Naive thymus-derived CD4-positive, alpha-beta T cell (primary cell): Measurements from ENCODE around the gene SEMA4D. TPM values are rescaled to one million over a fixed set of nuclear protein-coding genes. Genes with fewer than 3 reads are reported as not detected.
A peak's percentile ranks its signal among the peaks of the same experiment; 100 is the strongest.

Experiments
- ATAC-seq: fragments of 150-1000 bp; cut with Tn5 transposase; 2 replicates; pipeline ENCODE4 v1.10.0; 2021; ENCODE audit warnings: mild to moderate bottlenecking, moderate library complexity
- CTCF ChIA-PET: fragments of 350-600 bp; sonication (Branson Sonifier 250); formaldehyde crosslinking; loops from one replicate; lab custom pipeline; 2021; ENCODE audit warnings: antibody characterized with exemption; lab: Charles Lee
- POLR2A ChIA-PET: fragments of 350-600 bp; sonication (Branson Sonifier 250); formaldehyde crosslinking; loops from one replicate; lab custom pipeline; 2021; ENCODE audit warnings: antibody characterized with exemption, inconsistent platforms; lab: Charles Lee
- DNase-seq, 9 donors: peaks; one replicate each; pipeline versions ENCODE4 v3.0.0 to v3.0.0-alpha.2; 2020 to 2022; ENCODE audit warnings: mixed read lengths in 1 of 9
- H3K27ac ChIP-seq: one replicate; pipeline ENCODE4 v1.7.0; 2013; ENCODE audit warnings: mild to moderate bottlenecking, low read depth, low read length, moderate library complexity
- H3K27me3 ChIP-seq, 2 donors: one replicate each; pipeline ENCODE4 v1.7.0; 2013; ENCODE audit warnings: low read length in 2 of 2, mild to moderate bottlenecking in 2 of 2, moderate library complexity in 2 of 2; ENCODE audit not compliant: control insufficient read depth in 2 of 2, insufficient read depth in 2 of 2
- H3K36me3 ChIP-seq, 3 experiments: 1 replicate in 2 of 3; 2 replicates in 1 of 3; pipeline ENCODE4 v1.7.0; 2013; ENCODE audit warnings: low read length in 3 of 3, mild to moderate bottlenecking in 3 of 3, moderate library complexity in 1 of 3; ENCODE audit not compliant: insufficient read depth in 3 of 3, control insufficient read depth in 2 of 3
- H3K4me1 ChIP-seq, 2 donors: one replicate each; pipeline ENCODE4 v1.7.0; 2013; ENCODE audit warnings: low read length in 2 of 2, mild to moderate bottlenecking in 2 of 2, moderate library complexity in 1 of 2; ENCODE audit not compliant: control insufficient read depth in 2 of 2, insufficient read depth in 2 of 2
- H3K4me3 ChIP-seq: 2 replicates; pipeline ENCODE4 v1.7.0; 2013; ENCODE audit warnings: mild to moderate bottlenecking, low read length
- H3K9me3 ChIP-seq, 3 experiments: 1 replicate in 2 of 3; 2 replicates in 1 of 3; pipeline ENCODE4 v1.7.0; 2013; ENCODE audit warnings: low read length in 3 of 3; ENCODE audit not compliant: control insufficient read depth in 2 of 3
- H3K27ac Mint-ChIP-seq, 9 donors: one replicate each; pipeline ENCODE4 v1.8.0; 2020 to 2022; ENCODE audit warnings: mixed read lengths in 9 of 9, mild to moderate bottlenecking in 8 of 9, moderate library complexity in 5 of 9, inconsistent platforms in 2 of 9
- H3K27me3 Mint-ChIP-seq, 5 donors: one replicate each; pipeline ENCODE4 v1.8.0; 2021 to 2022; ENCODE audit warnings: mixed read lengths in 5 of 5, mild to moderate bottlenecking in 1 of 5
- H3K36me3 Mint-ChIP-seq, 5 donors: one replicate each; pipeline ENCODE4 v1.8.0; 2020 to 2022; ENCODE audit warnings: mixed read lengths in 5 of 5, mild to moderate bottlenecking in 3 of 5, inconsistent platforms in 1 of 5
- H3K4me1 Mint-ChIP-seq, 7 donors: one replicate each; pipeline ENCODE4 v1.8.0; 2020 to 2022; ENCODE audit warnings: mixed read lengths in 7 of 7, mild to moderate bottlenecking in 3 of 7, inconsistent platforms in 1 of 7
- H3K4me3 Mint-ChIP-seq, 10 donors: one replicate each; pipeline ENCODE4 v1.8.0; 2020 to 2022; ENCODE audit warnings: mild to moderate bottlenecking in 10 of 10, mixed read lengths in 10 of 10, moderate library complexity in 6 of 10, inconsistent platforms in 2 of 10
- H3K9me3 Mint-ChIP-seq, 11 donors: one replicate each; pipeline ENCODE4 v1.8.0; 2020 to 2022; ENCODE audit warnings: mixed read lengths in 11 of 11, mild to moderate bottlenecking in 4 of 11, inconsistent platforms in 1 of 11, moderate library complexity in 1 of 11
- intact Hi-C, 2 donors: fragments of 100-400 bp; cut with micrococcal nuclease; formaldehyde crosslinking; loops; one replicate each; pipeline ENCODE4 v1.15.1; 2023
- polyA plus RNA-seq, 2 donors: library from polyadenylated mRNA; unstranded; fragments of 300-500 nt; fragmentation: Illumina TruSeq; gene quantifications; one replicate each; pipeline ENCODE4 v1.2.3, GENCODE V29; 2021
- total RNA-seq, 6 experiments: library from RNA in 5 of 6; stranded (reverse) in 5 of 6; gene quantifications; 1 replicate in 5 of 6; 2 replicates in 1 of 6; pipeline ENCODE4 v1.2.3 and lab custom pipeline; 2021 to 2026

Gene SEMA4D
- total and polyA plus RNA-seq, 7 experiments from 2014 or later = 114 to 465 (median 448) TPM

DNA sequence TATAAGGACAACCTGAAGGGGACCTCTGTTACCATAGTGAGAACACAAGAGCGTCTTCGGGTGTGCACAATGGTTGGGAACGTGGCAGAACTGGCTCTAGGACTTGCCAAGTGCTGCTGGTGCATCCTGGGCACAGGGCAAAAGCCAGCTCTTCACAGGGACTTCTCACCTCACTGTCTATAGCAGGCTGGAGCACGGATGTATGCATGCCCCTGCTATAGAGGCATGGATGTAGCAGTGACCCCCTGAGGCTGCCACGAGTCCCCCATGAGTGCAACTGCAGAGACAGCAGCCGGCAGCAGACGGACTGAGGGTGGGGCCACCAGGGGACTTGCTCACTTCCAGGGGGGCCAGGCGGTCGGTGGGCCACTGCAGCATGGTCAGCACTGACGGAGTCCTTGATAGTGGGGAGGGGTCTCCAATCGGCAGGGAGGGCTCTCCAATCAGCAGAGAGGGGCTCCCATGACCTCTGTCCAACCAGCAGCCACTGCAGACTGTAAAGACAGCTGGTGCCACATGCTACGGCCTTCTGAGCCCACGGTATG lies 64.9 kb downstream of the SEMA4D start:
- H3K27ac Mint-ChIP-seq = peak overlapping the region in 8 of 9 donors; percentile 70 to 95 (median 88)

GRCh38 chr9:89431930-89432725 lies 65.8 kb downstream of the SEMA4D start:
- Mint-ChIP-seq H3K4me3 (peak overlapping the region in 7 of 10 donors; percentile 1 to 68 (median 32)), H3K27me3 (no peaks in the 10 kb centered on the region), H3K9me3 (no peaks in the 10 kb centered on the region), H3K27ac (peak overlapping the region; percentile 71 to 95 (median 87)), H3K4me1 (peaks cover 65 to 100% (median 95%) of the 10 kb centered on the region in 7 donors), H3K36me3 (peaks cover 0 to 9% (median 5%) of the 10 kb centered on the region in 5 donors)
- Histone ChIP-seq H3K9me3 (no peaks in the 10 kb centered on the region), H3K27me3 (no peaks in the 10 kb centered on the region), H3K4me3 (no peak overlapping the region), H3K27ac (peak overlapping the region; percentile 44), H3K4me1 (peaks cover 76 to 82% of the 10 kb centered on the region in 2 donors), H3K36me3 (peaks cover 0 to 46% (median 0%) of the 10 kb centered on the region in 3 experiments)
- intact Hi-C loops = no loop called here
- no peak for DNase-seq
- POLR2A ChIA-PET = interaction anchor here (0.9 to 1.4 kb wide), 5 partner anchors 11 to 116 kb away, joined by 3 to 7 read pairs (median 4); no protein-coding TSS in a partner anchor
- CTCF ChIA-PET = interaction anchor here (1.4 to 6.8 kb wide), 3 partner anchors 12 to 116 kb away, joined by 3 to 74 read pairs (median 5); no protein-coding TSS in a partner anchor
- no peak for ATAC-seq

More for the DNA sequence above, 64.9 kb downstream of the SEMA4D start:
- ATAC-seq = no peak
- H3K4me1 Mint-ChIP-seq = peaks cover 68 to 100% (median 95%) of the 10 kb centered on the region in 7 donors
- H3K27ac ChIP-seq = peak overlapping the region; percentile 44
- DNase-seq = no peak
- no peak overlapping the region for H3K4me3 ChIP-seq
- H3K27me3 ChIP-seq = no peaks in the 10 kb centered on the region
- intact Hi-C loops = no loop called here
- peaks cover 0 to 8% (median 5%) of the 10 kb centered on the region in 5 donors for H3K36me3 Mint-ChIP-seq
- peak overlapping the region in 2 of 10 donors; percentile 1 to 10 for H3K4me3 Mint-ChIP-seq
- no peaks in the 10 kb centered on the region for H3K27me3 Mint-ChIP-seq
- peaks cover 74 to 82% of the 10 kb centered on the region in 2 donors for H3K4me1 ChIP-seq
- ChIA-PET CTCF (interaction anchor here (0.9 to 1.4 kb wide), 2 partner anchors 11 to 115 kb away, joined by 3 to 5 read pairs; no protein-coding TSS in a partner anchor), POLR2A (interaction anchor here (1.3 kb wide), 1 partner anchor 115 kb away, joined by 5 read pairs; no protein-coding TSS in a partner anchor)
- peaks cover 0 to 37% (median under 1%) of the 10 kb centered on the region in 3 experiments for H3K36me3 ChIP-seq
- no peaks in the 10 kb centered on the region for H3K9me3 Mint-ChIP-seq
- H3K9me3 ChIP-seq = no peaks in the 10 kb centered on the region

- DNase-seq = no peak
- Histone ChIP-seq H3K36me3 (peaks cover 0 to 50% (median 0%) of the 10 kb centered on the region in 3 experiments), H3K4me1 (peaks cover 76 to 82% of the 10 kb centered on the region in 2 donors), H3K27ac (peak overlapping the region; percentile 40), H3K4me3 (no peak overlapping the region), H3K27me3 (no peaks in the 10 kb centered on the region), H3K9me3 (no peaks in the 10 kb centered on the region)
- Mint-ChIP-seq H3K4me3 (peak overlapping the region in 4 of 10 donors; percentile 5 to 45 (median 26)), H3K36me3 (peaks cover 0 to 17% (median 5%) of the 10 kb centered on the region in 5 donors), H3K27me3 (no peaks in the 10 kb centered on the region), H3K27ac (peak overlapping the region; percentile 62 to 95 (median 87)), H3K9me3 (no peaks in the 10 kb centered on the region), H3K4me1 (peaks cover 67 to 100% (median 95%) of the 10 kb centered on the region in 7 donors)
- ATAC-seq = no peak
- intact Hi-C loops = no loop called here
- CTCF ChIA-PET = interaction anchor here (0.6 to 6.8 kb wide), 6 partner anchors 13 to 121 kb away, joined by 3 to 74 read pairs (median 8); no protein-coding TSS in a partner anchor
- POLR2A ChIA-PET = interaction anchor here (0.7 to 3.4 kb wide), 4 partner anchors 10 to 118 kb away, joined by 3 to 31 read pairs (median 6); no protein-coding TSS in a partner anchor
Measured at GRCh38 chr9:89430995-89431394, 66.9 kb downstream of the SEMA4D start.

GRCh38 chr9:89428901-89429890 lies 68.7 kb downstream of the SEMA4D start:
- CTCF ChIA-PET = interaction anchor here (0.6 to 6.8 kb wide), 23 partner anchors 10 to 1278 kb away, joined by 3 to 74 read pairs (median 5); partner anchors contain the start of gene SEMA4D
- peak overlapping the region in 9 of 10 donors; percentile 38 to 78 (median 63) for H3K4me3 Mint-ChIP-seq
- DNase-seq = peak in 7 of 9 donors; percentile 68 to 83 (median 77)

DNA sequence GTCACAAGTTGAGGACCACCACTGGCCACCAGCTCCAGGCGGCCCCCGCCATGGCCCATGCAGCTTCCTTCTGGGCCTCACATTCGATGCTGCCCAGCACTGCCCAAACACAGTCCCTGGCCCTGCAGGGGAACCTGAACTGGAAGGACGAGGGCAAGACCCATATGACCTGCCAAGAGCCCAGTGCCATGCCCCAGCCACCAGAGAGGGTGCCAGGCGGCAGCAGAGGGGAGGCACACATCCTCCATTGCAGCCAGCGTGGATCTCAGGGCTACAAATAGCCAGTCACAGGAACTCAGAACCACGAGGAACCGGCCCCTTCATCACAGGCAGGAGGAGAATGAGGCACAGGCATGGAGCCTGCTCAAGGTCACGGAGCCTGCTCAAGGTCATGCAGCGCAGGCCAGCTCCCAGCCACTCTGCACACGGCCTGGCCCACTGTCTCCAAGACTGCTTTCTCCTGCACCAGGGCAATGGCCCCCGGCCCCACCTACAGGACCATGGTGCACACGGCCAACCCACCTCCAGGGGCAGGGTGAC lies 69.6 kb downstream of the SEMA4D start:
- ChIA-PET CTCF (interaction anchor here (0.8 to 6.8 kb wide), 13 partner anchors 10 to 124 kb away, joined by 3 to 74 read pairs (median 7); no protein-coding TSS in a partner anchor), POLR2A (interaction anchor here (0.6 to 3.4 kb wide), 6 partner anchors 10 to 121 kb away, joined by 3 to 31 read pairs (median 4); no protein-coding TSS in a partner anchor)
- no peaks in the 10 kb centered on the region for H3K27me3 Mint-ChIP-seq
- H3K36me3 Mint-ChIP-seq = peaks cover 0 to 31% (median 4%) of the 10 kb centered on the region in 5 donors
- H3K9me3 Mint-ChIP-seq = peaks cover 0 to 5% (median 0%) of the 10 kb centered on the region in 11 donors
- peak overlapping the region; percentile 84 to 97 (median 92) for H3K27ac Mint-ChIP-seq
- Histone ChIP-seq H3K4me3 (no peak overlapping the region), H3K9me3 (no peaks in the 10 kb centered on the region), H3K4me1 (peaks cover 82 to 91% of the 10 kb centered on the region in 2 donors), H3K36me3 (peaks cover 0 to 53% (median 0%) of the 10 kb centered on the region in 3 experiments), H3K27ac (peak overlapping the region; percentile 63), H3K27me3 (no peaks in the 10 kb centered on the region)
- H3K4me3 Mint-ChIP-seq = peak overlapping the region in 7 of 10 donors; percentile 2 to 78 (median 44)
- peaks cover 75 to 100% (median 95%) of the 10 kb centered on the region in 7 donors for H3K4me1 Mint-ChIP-seq
- DNase-seq = no peak
- no peak for ATAC-seq
- intact Hi-C loops = loop anchor here in 1 of 2 donors (2.0 kb wide), 1 partner anchor 17 kb away; no protein-coding TSS in a partner anchor

More at GRCh38 chr9:89428901-89429890, 68.7 kb downstream of the SEMA4D start:
- Mint-ChIP-seq H3K27me3 (no peaks in the 10 kb centered on the region), H3K9me3 (peaks cover 0 to 5% (median 0%) of the 10 kb centered on the region in 11 donors), H3K27ac (peak overlapping the region; percentile 84 to 97 (median 92)), H3K4me1 (peaks cover 67 to 100% (median 95%) of the 10 kb centered on the region in 7 donors), H3K36me3 (peaks cover 0 to 23% (median 4%) of the 10 kb centered on the region in 5 donors)
- Histone ChIP-seq H3K27ac (peak overlapping the region; percentile 63), H3K4me3 (no peak overlapping the region), H3K4me1 (peaks cover 81 to 84% of the 10 kb centered on the region in 2 donors), H3K36me3 (peaks cover 0 to 61% (median 0%) of the 10 kb centered on the region in 3 experiments), H3K9me3 (no peaks in the 10 kb centered on the region), H3K27me3 (no peaks in the 10 kb centered on the region)
- intact Hi-C loops = loop anchor here (1.0 to 2.0 kb wide), 7 partner anchors 16 to 120 kb away; no protein-coding TSS in a partner anchor
- peak; percentile 76 for ATAC-seq
- POLR2A ChIA-PET = interaction anchor here (0.5 to 3.4 kb wide), 18 partner anchors 11 to 127 kb away, joined by 3 to 31 read pairs (median 4); no protein-coding TSS in a partner anchor
